ENCODE results near the gene STAMBPL1.

Gene STAMBPL1

DNA sequence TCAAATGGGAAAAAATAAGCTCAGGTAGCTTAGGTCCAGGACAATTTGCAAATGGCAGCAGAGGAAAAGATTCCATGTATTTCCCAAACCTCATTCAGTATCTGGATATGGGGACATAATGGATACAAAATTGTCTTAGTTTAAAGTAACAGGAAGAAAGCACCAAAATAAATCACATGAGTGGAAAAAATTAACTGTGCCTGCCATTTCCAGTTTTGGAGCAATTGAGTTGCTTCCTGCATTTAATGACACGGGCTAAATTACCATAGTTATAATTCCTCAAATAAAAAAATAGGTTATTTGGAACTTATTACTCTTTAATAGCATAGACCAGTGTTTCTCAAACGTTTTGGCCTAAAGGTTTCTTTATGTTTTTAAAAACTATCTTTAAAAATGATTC lies 6.3 kb upstream of the STAMBPL1 start:
- no peaks in the 10 kb centered on the region for H3K4me1 ChIP-seq
- H3K4me3 ChIP-seq, result no peak overlapping the region
- TF ChIP-seq, protein P1, sequence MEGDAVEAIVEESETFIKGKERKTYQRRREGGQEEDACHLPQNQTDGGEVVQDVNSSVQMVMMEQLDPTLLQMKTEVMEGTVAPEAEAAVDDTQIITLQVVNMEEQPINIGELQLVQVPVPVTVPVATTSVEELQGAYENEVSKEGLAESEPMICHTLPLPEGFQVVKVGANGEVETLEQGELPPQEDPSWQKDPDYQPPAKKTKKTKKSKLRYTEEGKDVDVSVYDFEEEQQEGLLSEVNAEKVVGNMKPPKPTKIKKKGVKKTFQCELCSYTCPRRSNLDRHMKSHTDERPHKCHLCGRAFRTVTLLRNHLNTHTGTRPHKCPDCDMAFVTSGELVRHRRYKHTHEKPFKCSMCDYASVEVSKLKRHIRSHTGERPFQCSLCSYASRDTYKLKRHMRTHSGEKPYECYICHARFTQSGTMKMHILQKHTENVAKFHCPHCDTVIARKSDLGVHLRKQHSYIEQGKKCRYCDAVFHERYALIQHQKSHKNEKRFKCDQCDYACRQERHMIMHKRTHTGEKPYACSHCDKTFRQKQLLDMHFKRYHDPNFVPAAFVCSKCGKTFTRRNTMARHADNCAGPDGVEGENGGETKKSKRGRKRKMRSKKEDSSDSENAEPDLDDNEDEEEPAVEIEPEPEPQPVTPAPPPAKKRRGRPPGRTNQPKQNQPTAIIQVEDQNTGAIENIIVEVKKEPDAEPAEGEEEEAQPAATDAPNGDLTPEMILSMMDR (IDR thresholded peaks at IDR 0.05), result no peak
- no peaks in the 10 kb centered on the region for H3K9me3 ChIP-seq
- intact Hi-C loops (cut with DNase I; ENCODE audit: low total_unique reads), result no loop called here
- DNase-seq, result no peak
- no peaks in the 10 kb centered on the region for H3K36me3 ChIP-seq
- H3K27me3 ChIP-seq, result peaks cover 0 to 6% of the 10 kb centered on the region in 2 donors
- H3K27ac ChIP-seq, result no peak overlapping the region

DNA sequence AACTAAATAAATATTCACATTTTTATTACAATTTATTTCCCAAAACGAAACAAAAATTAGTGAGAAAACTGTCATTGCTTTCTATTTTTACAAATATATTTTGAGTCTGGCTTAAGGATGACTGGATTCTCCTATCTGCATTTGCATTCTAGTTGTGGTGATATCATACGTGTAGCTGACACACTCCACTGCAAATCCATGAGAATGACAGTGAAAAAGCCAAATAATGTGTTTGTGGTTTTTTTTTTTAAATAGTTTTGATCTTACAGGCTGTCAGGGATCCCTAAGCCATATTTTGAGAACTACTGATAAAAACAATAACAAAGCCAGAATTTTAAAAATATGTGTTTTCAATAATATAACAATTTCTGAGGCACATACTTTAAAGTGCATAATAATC lies 5.8 kb upstream of the STAMBPL1 start:
- no peak overlapping the region for H3K27ac ChIP-seq

DNA sequence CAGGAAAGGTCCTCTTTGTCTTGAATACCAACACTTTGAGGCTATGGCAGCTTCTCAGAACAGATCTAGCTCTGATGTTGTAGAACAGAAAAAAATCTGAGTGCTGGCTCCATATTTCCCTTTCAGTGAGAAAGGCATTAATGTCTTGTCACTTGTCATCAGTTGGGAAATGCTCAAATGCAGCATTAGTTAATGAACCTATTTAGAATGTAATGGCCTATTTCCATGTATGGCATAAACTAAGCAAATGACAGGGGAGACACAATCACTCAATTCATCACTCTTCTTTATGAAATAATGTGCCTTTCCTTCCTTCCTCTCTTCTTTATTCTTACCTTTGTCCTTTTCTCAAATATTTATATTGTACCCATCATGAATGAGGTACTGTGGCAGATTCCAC lies 5.0 kb upstream of the STAMBPL1 start:
- Histone ChIP-seq H3K4me3 (no peak overlapping the region), H3K4me1 (peaks cover 0 to 8% (median 3%) of the 10 kb centered on the region in 4 donors), H3K27ac (no peak overlapping the region), H3K27me3 (peaks cover 0 to 6% of the 10 kb centered on the region in 2 donors), H3K9me3 (no peaks in the 10 kb centered on the region), H3K36me3 (no peaks in the 10 kb centered on the region)
- DNase-seq, result no peak
- TF ChIP-seq, protein P1 (IDR thresholded peaks at IDR 0.05), result no peak
- intact Hi-C loops (cut with DNase I; ENCODE audit: low total_unique reads), result no loop called here

More for the DNA sequence above, 5.8 kb upstream of the STAMBPL1 start:
- Histone ChIP-seq H3K4me1 (peaks cover 0 to 3% (median under 1%) of the 10 kb centered on the region in 4 donors), H3K4me3 (no peak overlapping the region), H3K36me3 (no peaks in the 10 kb centered on the region), H3K9me3 (no peaks in the 10 kb centered on the region), H3K27me3 (peaks cover 0 to 6% of the 10 kb centered on the region in 2 donors)
- no peak for DNase-seq
- intact Hi-C loops (cut with DNase I; ENCODE audit: low total_unique reads), result no loop called here
- TF ChIP-seq, protein P1 (IDR thresholded peaks at IDR 0.05), result no peak

DNA sequence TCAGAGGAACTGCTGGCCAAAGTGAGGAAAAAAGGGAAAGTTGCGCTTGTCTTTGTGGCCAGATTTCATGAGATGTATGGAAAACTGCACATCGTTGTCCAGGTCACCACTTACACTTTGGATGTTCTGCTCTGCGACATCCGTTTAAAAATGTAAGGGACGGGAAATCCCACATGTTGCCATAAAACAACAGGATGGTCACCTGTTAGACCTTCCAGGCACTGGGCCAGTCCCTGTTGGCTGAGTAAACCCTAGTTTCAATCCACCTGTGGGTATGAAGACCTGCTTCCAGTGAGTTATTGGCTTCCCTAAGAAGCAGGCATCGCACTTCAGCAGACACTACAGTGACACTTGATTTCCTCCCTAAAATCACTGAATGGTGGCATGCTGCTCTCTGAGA lies 2.7 kb upstream of the STAMBPL1 start:
- intact Hi-C loops (cut with DNase I; ENCODE audit: low total_unique reads), result loop anchor here (2.0 kb wide), 1 partner anchor 46 kb away; no protein-coding TSS in a partner anchor
- no peaks in the 10 kb centered on the region for H3K36me3 ChIP-seq
- H3K27ac ChIP-seq, result no peak overlapping the region
- DNase-seq, result no peak
- TF ChIP-seq, protein P1 (IDR thresholded peaks at IDR 0.05), result no peak
- peaks cover 0 to 6% of the 10 kb centered on the region in 2 donors for H3K27me3 ChIP-seq
- no peaks in the 10 kb centered on the region for H3K9me3 ChIP-seq
- no peak overlapping the region for H3K4me3 ChIP-seq
- peaks cover 0 to 24% (median 7%) of the 10 kb centered on the region in 4 donors for H3K4me1 ChIP-seq

DNA sequence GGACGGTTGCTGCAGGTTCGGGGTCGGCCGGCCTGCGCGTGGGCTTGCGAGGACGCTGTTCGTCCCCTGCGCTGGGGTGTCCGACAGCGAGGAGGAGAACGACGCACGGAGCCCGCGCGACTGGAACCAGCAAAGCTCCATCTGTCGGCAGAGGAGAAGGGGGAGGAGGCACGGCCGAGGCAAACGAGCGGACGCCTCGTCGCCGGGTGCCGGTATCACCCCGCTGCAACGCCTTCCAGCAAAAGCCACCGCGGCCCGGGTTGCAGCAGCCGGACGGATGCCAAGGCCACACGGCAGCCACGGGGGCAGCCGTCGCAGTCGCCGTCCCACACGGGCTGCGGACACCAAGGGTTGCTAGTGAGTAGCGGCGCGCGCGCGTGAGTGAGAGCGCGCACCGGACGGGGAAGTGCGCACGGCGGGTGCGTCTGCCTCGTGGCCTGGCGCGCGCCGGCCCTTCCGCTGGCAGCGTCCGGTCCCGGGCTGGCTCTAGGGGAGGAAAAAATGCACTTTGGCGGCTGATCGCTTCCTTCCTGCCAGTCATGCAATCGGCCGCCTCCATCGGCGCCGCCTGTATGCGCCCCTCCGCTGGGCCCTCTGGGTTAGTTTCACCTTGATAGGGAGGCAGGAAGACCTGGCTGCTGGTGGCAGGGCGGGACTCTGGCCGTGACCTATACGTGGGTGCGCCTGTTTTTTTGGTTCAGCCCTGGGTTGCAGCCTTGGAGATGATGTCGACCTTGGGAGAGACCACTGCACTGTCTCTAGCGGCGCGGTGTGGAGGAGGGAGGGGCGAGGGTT lies 434 bp downstream of the STAMBPL1 start:
- peaks cover 0 to 28% (median 7%) of the 10 kb centered on the region in 4 donors for H3K4me1 ChIP-seq
- H3K4me3 ChIP-seq, result peak overlapping the region; percentile 62 to 84
- peak; percentile 81 to 90 for DNase-seq
- no peaks in the 10 kb centered on the region for H3K36me3 ChIP-seq
- no peaks in the 10 kb centered on the region for H3K9me3 ChIP-seq
- TF ChIP-seq, protein P1 (IDR thresholded peaks at IDR 0.05), result no peak
- peak overlapping the region; percentile 82 to 83 for H3K27ac ChIP-seq
- intact Hi-C loops (cut with DNase I; ENCODE audit: low total_unique reads), result no loop called here
- H3K27me3 ChIP-seq, result peaks cover 0 to under 1% of the 10 kb centered on the region in 2 donors
